ENCODE measurements around the gene MRC2.
"Not testable (repeated sequence)": the region's sequence is repeated elsewhere in the genome, so short reads cannot be mapped to it uniquely, and the experiment has no call there.

- TF ChIP-seq CTCF (conservative IDR thresholded peaks at IDR 0.05; ENCODE audit: low read depth, low read length); EZH2 (IDR thresholded peaks at IDR 0.05; ENCODE audit: borderline replicate concordance, low read depth, low read length, poor library complexity, severe bottlenecking): not testable (repeated sequence)
Observed at GRCh38 chr17:62603783-62604182, 23.7 kb upstream of the MRC2 start.
